ENCODE measurements around the gene NEK8.

- TF ChIP-seq POLR2AphosphoS5 (IDR thresholded peaks at IDR 0.05) = no peak
- TF ChIP-seq CTCF (IDR thresholded peaks at IDR 0.05) = no peak
Observed at GRCh38 chr17:28744104-28744971, 15.8 kb downstream of the NEK8 start.

Measured in prostate gland (tissue), 2 donors.